NCI-H2171 treated with DMSO at 0.1 percent for 48 hours (cell line): ENCODE data around the gene FHOD3.

Experiments used
- DNase-seq: peaks from one replicate; lab custom pipeline; 2025; lab: John Stamatoyannopoulos, UW

Gene FHOD3

GRCh38 chr18:36296650-36297416 lies 680 bp upstream of the FHOD3 start:
- DNase-seq, result peak; percentile 86

GRCh38 chr18:36298126-36298741 lies 721 bp downstream of the FHOD3 start:
- DNase-seq, result peak; percentile 80

- no peak for DNase-seq
Measured at GRCh38 chr18:36299015-36299414, 1.5 kb downstream of the FHOD3 start.

- DNase-seq, result no peak
Measured at GRCh38 chr18:36300211-36300610, 2.7 kb downstream of the FHOD3 start.

- DNase-seq, result no peak
Measured at GRCh38 chr18:36301884-36302283, 4.4 kb downstream of the FHOD3 start.

GRCh38 chr18:36302676-36303075 lies 5.2 kb downstream of the FHOD3 start:
- no peak for DNase-seq

- DNase-seq, result no peak
Measured at GRCh38 chr18:36303211-36303844, 5.8 kb downstream of the FHOD3 start.

GRCh38 chr18:36304723-36305122 lies 7.2 kb downstream of the FHOD3 start:
- DNase-seq, result no peak

- no peak for DNase-seq
Measured at GRCh38 chr18:36305375-36305774, 7.9 kb downstream of the FHOD3 start.

- no peak for DNase-seq
Measured at GRCh38 chr18:36307513-36307912, 10.0 kb downstream of the FHOD3 start.

GRCh38 chr18:36308711-36309435 lies 11.4 kb downstream of the FHOD3 start:
- no peak for DNase-seq

- peak; percentile 39 for DNase-seq
Measured at GRCh38 chr18:36309436-36310391, 12.2 kb downstream of the FHOD3 start.

GRCh38 chr18:36311026-36311570 lies 13.6 kb downstream of the FHOD3 start:
- DNase-seq, result no peak

GRCh38 chr18:36312806-36313395 lies 15.4 kb downstream of the FHOD3 start:
- no peak for DNase-seq

- DNase-seq, result no peak
Measured at GRCh38 chr18:36314098-36314497, 16.6 kb downstream of the FHOD3 start.

GRCh38 chr18:36314754-36315153 lies 17.2 kb downstream of the FHOD3 start:
- no peak for DNase-seq

- no peak for DNase-seq
Measured at GRCh38 chr18:36315736-36316135, 18.2 kb downstream of the FHOD3 start.

GRCh38 chr18:36316246-36316645 lies 18.7 kb downstream of the FHOD3 start:
- DNase-seq, result no peak

GRCh38 chr18:36321658-36322407 lies 24.3 kb downstream of the FHOD3 start:
- no peak for DNase-seq

- DNase-seq, result no peak
Measured at GRCh38 chr18:36322408-36322728, 24.9 kb downstream of the FHOD3 start.
